ENCODE results near the gene CST9L.

Gene CST9L, protein sequence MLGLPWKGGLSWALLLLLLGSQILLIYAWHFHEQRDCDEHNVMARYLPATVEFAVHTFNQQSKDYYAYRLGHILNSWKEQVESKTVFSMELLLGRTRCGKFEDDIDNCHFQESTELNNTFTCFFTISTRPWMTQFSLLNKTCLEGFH

GRCh38 chr20:23568320-23568970 is at the start of gene CST9L:
CST9L (minus strand) TSS chr20:23568484; CDS start chr20:23568450, 34 bp downstream.
- DNase-seq (ENCODE audit: low spot score): no peak

GRCh38 chr20:23614163-23614562 is 45.9 kb upstream of the CST9L start:
- DNase-seq (ENCODE audit: low spot score): no peak

DNA sequence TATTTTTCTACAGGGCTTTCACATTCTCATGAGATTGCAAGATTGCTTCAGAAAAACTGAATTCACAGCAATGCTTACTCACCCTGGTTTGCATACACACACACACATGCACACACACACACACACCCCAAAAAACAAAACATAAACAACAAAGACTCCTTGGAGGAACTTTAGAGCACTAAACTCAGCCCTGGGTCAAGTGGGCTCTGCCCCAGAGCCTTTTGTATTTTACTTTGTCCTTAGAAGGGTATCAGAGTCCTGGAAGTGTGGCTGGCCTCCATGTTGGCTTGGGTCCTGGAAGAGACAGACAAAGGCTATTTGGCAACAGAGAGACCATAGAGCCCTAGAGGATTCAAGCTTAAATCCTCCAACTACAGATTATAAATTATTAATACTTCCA is 45.4 kb upstream of the CST9L start:
- no peak for DNase-seq (ENCODE audit: low spot score)

GRCh38 chr20:23612396-23612795 is 44.1 kb upstream of the CST9L start:
- no peak for DNase-seq (ENCODE audit: low spot score)

GRCh38 chr20:23609486-23610109 is 41.3 kb upstream of the CST9L start:
- DNase-seq (ENCODE audit: low spot score): no peak

GRCh38 chr20:23608251-23608846 is 40.1 kb upstream of the CST9L start:
- no peak for DNase-seq (ENCODE audit: low spot score)

DNA sequence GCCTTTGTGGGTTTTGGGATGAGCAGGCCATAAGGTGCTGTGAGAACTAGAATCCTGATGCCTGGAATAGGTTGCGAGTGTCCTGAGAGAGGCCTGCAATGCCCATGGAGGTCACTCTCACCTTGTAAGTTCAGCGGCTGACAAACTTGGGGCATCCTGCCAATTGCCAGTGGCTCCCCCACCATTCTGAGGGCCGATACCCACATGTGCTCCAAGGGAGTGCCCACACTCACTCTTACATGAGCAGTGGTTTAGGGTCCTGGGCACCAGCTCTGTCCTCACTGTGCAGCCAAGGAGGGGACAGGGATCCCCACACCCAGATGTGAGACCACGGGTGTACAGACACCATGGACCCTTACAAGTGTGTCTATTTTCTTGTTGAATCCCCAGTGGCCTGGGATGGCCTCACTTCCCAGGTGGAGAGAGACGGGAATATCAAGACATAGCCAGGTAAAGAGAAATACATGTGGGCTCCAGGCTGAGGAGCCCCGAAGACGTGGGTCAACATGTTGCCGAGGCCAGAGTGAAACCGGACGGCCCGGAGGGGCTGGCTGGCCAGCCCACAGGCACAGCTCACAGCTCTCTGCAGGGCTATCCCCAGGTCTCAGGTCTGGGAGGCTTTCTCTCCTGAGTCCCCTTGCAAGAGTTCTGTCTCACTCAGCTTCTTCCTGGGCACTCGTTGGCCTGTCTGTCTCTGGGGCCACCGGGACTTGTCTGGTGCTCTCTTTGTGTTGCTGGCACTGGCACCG is 39.4 kb upstream of the CST9L start:
- no peak for DNase-seq (ENCODE audit: low spot score)

- DNase-seq (ENCODE audit: low spot score): peak; percentile 66
Observed at GRCh38 chr20:23606652-23607049, 38.4 kb upstream of the CST9L start.

GRCh38 chr20:23605867-23606651 is 37.8 kb upstream of the CST9L start, which contains the start of gene CST9:
CST9 (minus strand) TSS chr20:23605917; CDS start chr20:23605864, 53 bp downstream.
- DNase-seq (ENCODE audit: low spot score): no peak

DNA sequence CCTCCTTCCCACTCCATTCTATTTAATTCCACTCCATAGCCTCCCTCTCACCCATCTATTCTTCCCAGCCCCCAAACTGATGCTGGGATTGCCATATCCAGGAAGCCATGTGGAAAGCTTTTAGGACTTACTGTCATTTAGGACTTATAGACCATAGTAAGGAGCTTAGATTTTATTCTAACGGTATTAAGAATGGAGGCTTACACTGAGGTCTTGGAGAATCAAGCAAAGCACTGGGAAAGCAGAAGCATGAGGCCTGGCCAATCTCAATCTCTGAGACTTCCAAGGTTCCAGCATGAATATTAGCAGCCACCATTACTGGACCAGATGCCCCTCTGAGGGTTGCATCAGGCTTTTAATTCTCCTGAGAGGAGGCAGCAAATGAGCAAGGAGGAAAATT is 36.0 kb upstream of the CST9L start:
- DNase-seq (ENCODE audit: low spot score): no peak

- DNase-seq (ENCODE audit: low spot score): no peak
Observed at GRCh38 chr20:23603321-23603720, 35.0 kb upstream of the CST9L start.

GRCh38 chr20:23602699-23603098 is 34.4 kb upstream of the CST9L start:
- DNase-seq (ENCODE audit: low spot score): no peak

GRCh38 chr20:23602241-23602640 is 34.0 kb upstream of the CST9L start:
- DNase-seq (ENCODE audit: low spot score): no peak

- no peak for DNase-seq (ENCODE audit: low spot score)
Observed at GRCh38 chr20:23601715-23602114, 33.4 kb upstream of the CST9L start.

DNA sequence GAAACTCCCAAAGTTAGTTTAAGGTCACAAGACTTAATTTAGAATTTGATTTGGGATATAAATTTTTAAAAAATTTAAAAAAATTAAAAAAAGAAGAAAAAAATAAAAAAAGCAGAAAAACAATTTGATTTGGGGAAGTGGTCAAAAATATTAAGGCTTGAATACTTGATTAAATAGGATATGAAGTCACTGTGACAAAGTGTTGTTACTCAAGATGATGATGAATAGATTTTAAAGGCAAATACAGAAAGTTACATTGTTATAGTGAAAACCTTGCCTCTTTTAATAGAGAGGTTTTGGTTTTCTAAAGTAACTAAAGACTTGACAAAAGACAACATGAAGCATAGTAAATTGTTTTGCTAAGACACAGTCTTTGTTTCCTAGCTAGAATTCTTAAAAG is 30.2 kb upstream of the CST9L start:
- no peak for DNase-seq (ENCODE audit: low spot score)

DNA sequence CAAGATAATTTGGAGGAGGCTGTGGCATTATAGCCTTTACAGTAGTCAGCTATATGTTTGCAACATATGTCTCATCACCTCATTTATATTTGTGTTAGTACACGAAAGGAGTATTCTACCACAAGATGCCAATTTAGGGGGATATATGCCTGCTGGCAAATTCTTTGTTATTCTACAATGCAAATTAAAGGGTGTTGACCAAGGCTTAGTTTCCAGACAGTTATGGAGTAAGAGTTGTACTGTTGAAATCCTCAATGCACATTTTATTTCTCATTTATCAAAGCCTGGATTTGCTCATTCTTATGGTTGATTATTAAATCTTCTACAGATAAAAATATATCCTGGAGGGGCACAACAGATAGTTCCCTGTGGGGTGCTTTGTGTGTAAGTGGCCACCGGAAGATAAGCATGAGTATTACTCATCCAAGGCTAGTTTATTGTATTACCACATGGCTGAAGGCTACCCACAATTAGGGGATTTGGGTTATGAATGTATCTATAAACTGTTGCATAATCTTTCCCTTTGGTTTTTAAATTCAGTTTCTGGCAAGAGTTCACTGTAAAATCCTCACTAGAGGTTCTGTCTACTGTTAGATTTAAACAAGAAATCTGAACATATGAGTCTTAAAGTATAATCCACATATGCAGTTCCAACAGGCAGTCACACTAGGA is 28.4 kb upstream of the CST9L start:
- DNase-seq (ENCODE audit: low spot score): no peak

GRCh38 chr20:23595941-23596340 is 27.7 kb upstream of the CST9L start:
- DNase-seq (ENCODE audit: low spot score): no peak

GRCh38 chr20:23588434-23589403 is 20.4 kb upstream of the CST9L start:
- no peak for DNase-seq (ENCODE audit: low spot score)

DNA sequence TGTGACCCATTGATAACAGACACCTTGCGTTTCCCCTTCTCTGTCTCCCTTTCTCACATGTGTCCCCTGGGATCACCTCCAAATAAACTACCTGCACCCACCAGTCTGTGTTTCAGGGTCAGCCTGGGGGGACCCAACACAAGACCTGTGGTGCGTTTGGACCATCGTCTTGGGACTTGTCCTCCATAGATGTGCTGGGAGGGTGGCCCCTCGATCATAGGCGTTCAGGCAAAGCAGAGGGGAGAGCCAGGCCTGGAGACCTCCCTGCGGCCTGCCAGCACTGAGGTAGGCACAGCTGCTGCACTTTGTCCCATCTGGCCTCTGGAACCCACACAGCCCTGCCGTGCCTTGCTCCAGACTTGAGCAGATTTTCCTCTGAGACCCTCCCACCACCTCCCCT is 19.3 kb upstream of the CST9L start:
- no peak for DNase-seq (ENCODE audit: low spot score)

Data from activated CD4-positive, alpha-beta T cell treated with anti-CD3 and anti-CD28 coated beads, Interleukin-2, Interleukin-4, amounts not matched to agents 100 ng/mL and 50 ng/mL, durations not matched to agents 16 hours and 8 hours (primary cell).